WERI-Rb-1 (cell line): ENCODE data around the gene TRIM67.

ENCODE experiments used
- DNase-seq: peaks from one replicate; pipeline ENCODE4 v3.0.0-alpha.2; 2020
- H3K27ac ChIP-seq: fragments of 250-450 bp; sonication (Bioruptor Pico); 2 replicates; pipeline ENCODE4 v1.5.1; 2020; ENCODE audit warnings: mild to moderate bottlenecking, moderate library complexity
- H3K27me3 ChIP-seq: fragments of 250-450 bp; sonication (Bioruptor Pico); 2 replicates; pipeline ENCODE4 v1.5.1; 2021; ENCODE audit warnings: mild to moderate bottlenecking, low read depth, moderate library complexity; ENCODE audit not compliant: insufficient read depth, severe bottlenecking
- H3K36me3 ChIP-seq: fragments of 250-450 bp; sonication (Bioruptor Pico); 2 replicates; pipeline ENCODE4 v1.5.1; 2020; ENCODE audit warnings: mild to moderate bottlenecking, moderate library complexity
- H3K4me3 ChIP-seq: 2 replicates; pipeline ENCODE4 v1.5.1; 2011; ENCODE audit warnings: low read depth, mild to moderate bottlenecking, control low read depth, low read length
- H3K9me3 ChIP-seq: fragments of 250-450 bp; sonication (Bioruptor Pico); 2 replicates; pipeline ENCODE4 v1.5.1; 2021; ENCODE audit warnings: mild to moderate bottlenecking, moderate library complexity; ENCODE audit not compliant: severe bottlenecking
- CTCF ChIP-seq: IDR thresholded peaks from 2 replicates; pipeline ENCODE4 v1.5.1; 2011; ENCODE audit warnings: low read depth, mild to moderate bottlenecking, control low read depth, inconsistent platforms, low read length

Gene TRIM67

GRCh38 chr1:231218078-231218477, 56.2 kb downstream of the TRIM67 start:
- Histone ChIP-seq H3K4me3 (no peak overlapping the region), H3K36me3 (no peaks in the 10 kb centered on the region; the same call in 1 of the 2 replicates), H3K9me3 (no peaks in the 10 kb centered on the region), H3K27ac (no peak overlapping the region), H3K27me3 (no peaks in the 10 kb centered on the region)
- TF ChIP-seq CTCF: no peak
- DNase-seq: no peak

GRCh38 chr1:231219422-231220401, 57.9 kb downstream of the TRIM67 start:
- no peak overlapping the region for H3K27ac ChIP-seq
- TF ChIP-seq CTCF: no peak

GRCh38 chr1:231220801-231221200, 58.9 kb downstream of the TRIM67 start:
- Histone ChIP-seq H3K27me3 (no peaks in the 10 kb centered on the region), H3K36me3 (peaks cover 23% of the 10 kb centered on the region), H3K27ac (no peak overlapping the region), H3K4me3 (no peak overlapping the region), H3K9me3 (no peaks in the 10 kb centered on the region)
- DNase-seq: no peak
- TF ChIP-seq CTCF: no peak

More at GRCh38 chr1:231219422-231220401, 57.9 kb downstream of the TRIM67 start:
- DNase-seq: no peak
- H3K4me3 ChIP-seq: no peak overlapping the region
- no peaks in the 10 kb centered on the region for H3K27me3 ChIP-seq
- H3K36me3 ChIP-seq: peaks cover 12% of the 10 kb centered on the region
- no peaks in the 10 kb centered on the region for H3K9me3 ChIP-seq

- no peak for TF ChIP-seq CTCF
- Histone ChIP-seq H3K27me3 (no peaks in the 10 kb centered on the region), H3K9me3 (no peaks in the 10 kb centered on the region), H3K27ac (no peak overlapping the region), H3K4me3 (no peak overlapping the region), H3K36me3 (peaks cover 45% of the 10 kb centered on the region)
- no peak for DNase-seq
Measured at GRCh38 chr1:231226156-231226555, 64.3 kb downstream of the TRIM67 start.

GRCh38 chr1:231231511-231231910, 69.7 kb downstream of the TRIM67 start:
- peaks cover 17% of the 10 kb centered on the region for H3K36me3 ChIP-seq
- no peaks in the 10 kb centered on the region for H3K9me3 ChIP-seq
- H3K4me3 ChIP-seq: no peak overlapping the region
- no peak for TF ChIP-seq CTCF
- H3K27ac ChIP-seq: no peak overlapping the region
- DNase-seq: no peak
- H3K27me3 ChIP-seq: no peaks in the 10 kb centered on the region
